ENCODE measurements around the gene TNIP2. TPM values are rescaled to one million over a fixed set of nuclear protein-coding genes. Genes with fewer than 3 reads are reported as not detected.

The TNIP2 gene
- total RNA-seq, 1 experiment from 2014 or later, result 56.5 TPM

DNA sequence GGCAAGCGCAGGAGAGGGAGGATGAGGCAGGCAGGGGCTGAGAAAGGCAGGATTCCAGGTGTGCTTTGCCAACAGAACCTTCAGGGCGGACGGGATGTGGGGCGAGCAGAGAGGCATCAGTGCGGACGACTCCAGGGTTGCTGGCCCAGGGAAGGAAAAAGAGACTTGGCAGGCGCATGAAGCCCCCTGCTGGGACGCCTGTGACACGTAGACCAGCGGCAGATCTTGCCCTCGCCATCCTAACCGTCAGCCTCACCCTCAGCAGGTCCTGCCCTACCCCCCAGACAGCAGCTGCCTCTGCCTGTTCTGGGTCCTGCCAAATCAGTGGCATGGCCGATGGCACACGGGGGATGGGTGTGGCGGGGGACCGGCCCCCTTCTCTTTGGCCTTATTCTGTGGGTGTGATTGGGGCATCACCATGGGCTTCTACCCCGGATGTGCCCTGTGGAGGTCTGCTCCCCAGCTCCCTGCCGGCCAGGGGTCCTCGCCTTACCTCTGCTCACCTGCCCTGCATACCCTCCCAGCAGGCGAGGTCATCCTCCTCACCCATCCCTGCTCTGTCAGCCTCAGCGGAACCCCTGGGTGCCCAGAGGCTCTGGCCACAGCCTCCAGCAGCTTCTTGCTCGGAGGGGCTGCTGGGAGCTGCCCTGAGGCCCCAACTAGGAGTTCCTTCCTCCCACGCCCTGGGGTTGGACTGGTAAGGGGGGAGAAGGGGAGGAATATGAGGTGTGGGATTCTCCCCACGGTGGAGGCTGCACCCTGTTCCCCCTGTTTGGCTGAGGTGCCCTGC lies 33.9 kb upstream of the TNIP2 start:
- ChIA-PET CTCF (no interaction called here), POLR2A (ENCODE audit: unreplicated experiment) (no interaction called here)
- H3F3A ChIP-seq (ENCODE audit: low read length, unreplicated experiment), result no peaks in the 10 kb centered on the region
- H3K27me3 ChIP-seq (ENCODE audit: low read length), result no peaks in the 10 kb centered on the region
- no peak overlapping the region for H2AFZ ChIP-seq (ENCODE audit: low read length)
- no peaks in the 10 kb centered on the region for H3K9me3 ChIP-seq (ENCODE audit: low read length)
- peaks cover 14% of the 10 kb centered on the region for H3K4me1 ChIP-seq (ENCODE audit: insufficient read depth, low read length)
- H3K36me3 ChIP-seq (ENCODE audit: low read depth, low read length), result no peaks in the 10 kb centered on the region
- H3K79me2 ChIP-seq (ENCODE audit: low read length), result no peaks in the 10 kb centered on the region
- TF ChIP-seq CTCF (conservative IDR thresholded peaks at IDR 0.05; ENCODE audit: low read depth, low read length) (no peak), EZH2phosphoT487 (IDR thresholded peaks at IDR 0.05; ENCODE audit: borderline replicate concordance, low read length) (no peak), EZH2 (IDR thresholded peaks at IDR 0.05; ENCODE audit: low read length, unreplicated experiment) (no peak)
- no TSS peak for BruUV-seq (replicated peaks)
- no peak for DNase-seq
- no peaks in the 10 kb centered on the region for H3K9me2 ChIP-seq (replicated peaks; ENCODE audit: low read length)
- H3K9ac ChIP-seq (ENCODE audit: low read length), result no peak overlapping the region
- intact Hi-C loops (cut with micrococcal nuclease), result no loop called here
- no peak for ATAC-seq
- H4K20me1 ChIP-seq (ENCODE audit: low read length), result no peaks in the 10 kb centered on the region
- no peak overlapping the region for H3K27ac ChIP-seq (ENCODE audit: low read length)
- no peak overlapping the region for H3K4me2 ChIP-seq (ENCODE audit: low read length)
- H3K4me3 ChIP-seq (ENCODE audit: low read length), result no peak overlapping the region

DNA sequence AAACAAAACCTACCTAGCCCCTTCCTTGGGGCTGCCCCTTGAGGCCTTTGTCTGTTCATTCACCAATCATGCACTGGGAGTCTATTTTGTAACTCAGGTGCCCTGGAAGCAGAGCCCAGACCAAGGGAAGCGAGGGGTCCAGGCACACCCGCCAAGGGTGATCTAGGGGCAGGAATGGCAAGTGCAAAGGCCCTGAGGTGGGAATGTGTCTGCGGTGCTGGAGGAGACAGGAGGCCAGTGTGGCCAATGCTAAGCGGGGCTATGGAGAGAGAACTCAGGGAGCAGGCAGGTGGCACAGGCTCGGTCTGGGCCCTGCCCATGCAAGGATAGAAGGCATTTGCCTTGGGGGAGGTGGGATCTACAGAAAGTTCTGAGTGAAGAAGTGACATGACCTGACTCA lies 33.2 kb upstream of the TNIP2 start:
- Histone ChIP-seq H3K9me2 (replicated peaks; ENCODE audit: low read length) (no peaks in the 10 kb centered on the region), H3K9me3 (ENCODE audit: low read length) (no peaks in the 10 kb centered on the region), H3K4me1 (ENCODE audit: insufficient read depth, low read length) (peaks cover 8% of the 10 kb centered on the region), H3K4me2 (ENCODE audit: low read length) (no peak overlapping the region), H3K27me3 (ENCODE audit: low read length) (no peaks in the 10 kb centered on the region), H3K4me3 (ENCODE audit: low read length) (no peak overlapping the region), H2AFZ (ENCODE audit: low read length) (no peak overlapping the region), H3F3A (ENCODE audit: low read length, unreplicated experiment) (no peaks in the 10 kb centered on the region), H4K20me1 (ENCODE audit: low read length) (no peaks in the 10 kb centered on the region), H3K36me3 (ENCODE audit: low read depth, low read length) (no peaks in the 10 kb centered on the region), H3K27ac (ENCODE audit: low read length) (no peak overlapping the region), H3K9ac (ENCODE audit: low read length) (no peak overlapping the region), H3K79me2 (ENCODE audit: low read length) (no peaks in the 10 kb centered on the region)
- no peak for TF ChIP-seq CTCF (conservative IDR thresholded peaks at IDR 0.05; ENCODE audit: low read depth, low read length)
- no peak for TF ChIP-seq EZH2 (IDR thresholded peaks at IDR 0.05; ENCODE audit: low read length, unreplicated experiment)
- no peak for TF ChIP-seq EZH2phosphoT487 (IDR thresholded peaks at IDR 0.05; ENCODE audit: borderline replicate concordance, low read length)
- ATAC-seq (no peak), DNase-seq (no peak)
- intact Hi-C loops (cut with micrococcal nuclease), result no loop called here
- BruUV-seq (replicated peaks), result no TSS peak
- POLR2A ChIA-PET (ENCODE audit: unreplicated experiment), result no interaction called here
- CTCF ChIA-PET, result no interaction called here

DNA sequence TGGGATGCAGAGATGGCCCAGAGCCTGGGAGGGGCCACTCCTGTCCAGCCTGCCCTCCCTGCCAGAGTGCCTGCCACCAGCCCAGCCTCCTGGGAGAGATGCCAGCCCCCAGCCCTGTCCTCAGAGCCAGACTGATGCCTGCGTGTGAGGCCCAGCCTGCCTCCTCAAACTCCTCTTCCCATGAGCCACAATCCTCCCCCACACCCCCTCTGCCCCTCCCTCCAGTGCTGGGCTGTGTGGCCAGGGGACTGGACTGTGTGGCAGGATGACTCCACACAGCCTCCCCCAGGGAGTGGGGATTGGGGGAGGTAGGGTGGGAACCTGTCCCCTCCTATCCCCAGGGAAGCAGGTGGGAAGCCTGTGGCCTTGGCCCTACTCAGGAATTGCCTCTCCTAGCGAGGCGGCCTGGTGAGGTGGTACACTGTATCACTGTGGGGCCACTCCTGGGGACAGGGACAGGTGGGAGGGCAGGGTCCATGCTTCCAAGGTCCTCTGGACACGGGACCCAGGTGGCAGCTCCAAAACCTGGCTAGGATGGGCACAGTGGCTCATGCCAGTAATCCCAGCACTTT lies 32.5 kb upstream of the TNIP2 start:
- no peak for ATAC-seq
- BruUV-seq (replicated peaks), result no TSS peak
- no peak for DNase-seq
- H3K4me2 ChIP-seq (ENCODE audit: low read length), result no peak overlapping the region
- TF ChIP-seq CTCF (conservative IDR thresholded peaks at IDR 0.05; ENCODE audit: low read depth, low read length), result no peak
- no peak for TF ChIP-seq EZH2 (IDR thresholded peaks at IDR 0.05; ENCODE audit: low read length, unreplicated experiment)
- no peak for TF ChIP-seq EZH2phosphoT487 (IDR thresholded peaks at IDR 0.05; ENCODE audit: borderline replicate concordance, low read length)
- H3K9ac ChIP-seq (ENCODE audit: low read length), result no peak overlapping the region
- no peaks in the 10 kb centered on the region for H4K20me1 ChIP-seq (ENCODE audit: low read length)
- no peaks in the 10 kb centered on the region for H3K36me3 ChIP-seq (ENCODE audit: low read depth, low read length)
- H3K4me3 ChIP-seq (ENCODE audit: low read length), result no peak overlapping the region
- peaks cover under 1% of the 10 kb centered on the region; the same call in 1 of the 2 replicates for H3K4me1 ChIP-seq (ENCODE audit: insufficient read depth, low read length)
- no peak overlapping the region for H2AFZ ChIP-seq (ENCODE audit: low read length)
- H3K27ac ChIP-seq (ENCODE audit: low read length), result no peak overlapping the region
- ChIA-PET POLR2A (ENCODE audit: unreplicated experiment) (no interaction called here), CTCF (no interaction called here)
- no peaks in the 10 kb centered on the region for H3K9me2 ChIP-seq (replicated peaks; ENCODE audit: low read length)
- no peaks in the 10 kb centered on the region for H3F3A ChIP-seq (ENCODE audit: low read length, unreplicated experiment)
- H3K79me2 ChIP-seq (ENCODE audit: low read length), result no peaks in the 10 kb centered on the region
- no peaks in the 10 kb centered on the region for H3K9me3 ChIP-seq (ENCODE audit: low read length)
- intact Hi-C loops (cut with micrococcal nuclease), result no loop called here
- H3K27me3 ChIP-seq (ENCODE audit: low read length), result no peaks in the 10 kb centered on the region
